SK-N-SH (cell line): Measurements from ENCODE around the gene BRME1. TPM values are rescaled to one million over a fixed set of nuclear protein-coding genes. Genes with fewer than 3 reads are reported as not detected.

ENCODE experiments used
- CTCF ChIA-PET: fragments of 300-600, 350-600 bp; formaldehyde crosslinking; extraction: SDS; loops from one replicate; lab custom pipeline; 2021; lab: Yijun Ruan, JAX
- POLR2A ChIA-PET: fragments of 350-600 bp; sonication (Branson Sonifier 250); formaldehyde crosslinking; extraction: SDS; loops from one replicate; lab custom pipeline; 2020; ENCODE audit warnings: antibody characterized with exemption, inconsistent platforms; lab: Yijun Ruan, JAX
- DNase-seq: peaks from one replicate; pipeline ENCODE4 v3.0.0; 2012
- H2AFZ ChIP-seq: fragments of 200-600 bp; sonication (generic); 2 replicates; pipeline ENCODE4 v1.8.1; 2016; ENCODE audit warnings: antibody characterized with exemption, mild to moderate bottlenecking, low read depth
- H3F3A ChIP-seq: fragments of 200-600 bp; sonication (generic); replicated peaks from 2 replicates; pipeline ENCODE3; 2016; ENCODE audit warnings: antibody characterized with exemption, mild to moderate bottlenecking; ENCODE audit not compliant: insufficient read depth
- H3K27ac ChIP-seq, 2 experiments: fragments of 200-500 bp in 1 of 2; fragments of 200-600 bp in 1 of 2; sonication (Bioruptor generic) in 1 of 2; sonication (generic), shearing (Covaris generic) in 1 of 2; 2 replicates each; pipeline versions ENCODE4 v1.5.1 to v1.6.1; 2014 to 2016; ENCODE audit warnings: low read depth in 2 of 2, inconsistent platforms in 1 of 2, low read length in 1 of 2, mild to moderate bottlenecking in 1 of 2, mixed read lengths in 1 of 2
- H3K27me3 ChIP-seq: fragments of 200-600 bp; sonication (generic), shearing (Covaris generic); 2 replicates; pipeline ENCODE4 v1.6.1; 2016; ENCODE audit warnings: mixed run types; ENCODE audit not compliant: insufficient read depth
- H3K36me3 ChIP-seq, 2 experiments: fragments of 200-500 bp in 1 of 2; fragments of 200-600 bp in 1 of 2; sonication (Bioruptor generic) in 1 of 2; sonication (generic) in 1 of 2; replicated peaks in 1 of 2; 2 replicates each; pipeline versions ENCODE3 to v1.5.1; 2014 to 2016; ENCODE audit warnings: low read length in 1 of 2, mild to moderate bottlenecking in 1 of 2; ENCODE audit not compliant: insufficient read depth in 2 of 2, control insufficient read depth in 1 of 2
- H3K4me1 ChIP-seq, 2 experiments: fragments of 200-500 bp in 1 of 2; fragments of 200-600 bp in 1 of 2; sonication (Bioruptor generic) in 1 of 2; sonication (generic), shearing (Covaris generic) in 1 of 2; 2 replicates each; pipeline versions ENCODE4 v1.5.1 to v1.6.1; 2014 to 2016; ENCODE audit warnings: low read depth in 1 of 2, low read length in 1 of 2, mixed run types in 1 of 2; ENCODE audit not compliant: insufficient read depth in 2 of 2, control insufficient read depth in 1 of 2
- H3K4me2 ChIP-seq: fragments of 200-600 bp; sonication (generic), shearing (Covaris generic); 2 replicates; pipeline ENCODE4 v1.6.1; 2017; ENCODE audit warnings: mixed run types
- H3K4me3 ChIP-seq, 2 experiments: fragments of 200-500 bp in 1 of 2; fragments of 200-600 bp in 1 of 2; sonication (Bioruptor generic) in 1 of 2; sonication (generic), shearing (Covaris generic) in 1 of 2; 2 replicates each; pipeline versions ENCODE4 v1.5.1 to v1.8.1; 2014 to 2016; ENCODE audit warnings: low read depth in 2 of 2, inconsistent platforms in 1 of 2, low read length in 1 of 2, mild to moderate bottlenecking in 1 of 2, mixed read lengths in 1 of 2, moderate library complexity in 1 of 2
- H3K79me2 ChIP-seq: fragments of 200-600 bp; sonication (generic); 2 replicates; pipeline ENCODE4 v1.8.1; 2017; ENCODE audit warnings: mild to moderate bottlenecking; ENCODE audit not compliant: insufficient read depth
- H3K9ac ChIP-seq: fragments of 200-600 bp; sonication (generic); 2 replicates; pipeline ENCODE4 v1.6.1; 2017; ENCODE audit warnings: mixed run types
- H3K9me2 ChIP-seq: fragments of 200-600 bp; sonication (generic); 2 replicates; pipeline ENCODE4 v1.6.1; 2017; ENCODE audit warnings: mixed run types
- H3K9me3 ChIP-seq: fragments of 200-600 bp; sonication (generic); 2 replicates; pipeline ENCODE4 v1.6.1; 2017; ENCODE audit warnings: mixed run types, mild to moderate bottlenecking, moderate library complexity
- H4K20me1 ChIP-seq: fragments of 200-600 bp; sonication (generic); 2 replicates; pipeline ENCODE4 v1.6.1; 2017; ENCODE audit warnings: mild to moderate bottlenecking, mixed run types; ENCODE audit not compliant: insufficient read depth
- CHD2 ChIP-seq: fragments of 150-350 bp; IDR thresholded peaks from 2 replicates; pipeline ENCODE4 v1.6.1; 2018; ENCODE audit warnings: low read length; ENCODE audit not compliant: partially characterized antibody
- CTCF ChIP-seq: fragments of 200-600 bp; sonication (generic); IDR thresholded peaks from 2 replicates; pipeline ENCODE4 v1.6.1; 2017; ENCODE audit warnings: antibody characterized with exemption, mild to moderate bottlenecking, moderate library complexity
- ELF1 ChIP-seq: IDR thresholded peaks from 2 replicates; pipeline ENCODE4 v1.4.0; 2012
- EZH2phosphoT487 ChIP-seq: fragments of 200-600 bp; sonication (generic); IDR thresholded peaks from 2 replicates; pipeline ENCODE4 v1.6.1; 2017; ENCODE audit warnings: low read depth, mixed run types, mild to moderate bottlenecking, antibody characterized with exemption, moderate library complexity, borderline replicate concordance
- FOSL2 ChIP-seq: IDR thresholded peaks from 2 replicates; pipeline ENCODE4 v1.4.0; 2012; ENCODE audit warnings: low read depth, mild to moderate bottlenecking, moderate library complexity, borderline replicate concordance
- NFIC ChIP-seq: IDR thresholded peaks from 2 replicates; pipeline ENCODE4 v1.4.0; 2012; ENCODE audit warnings: borderline replicate concordance
- NRF1 ChIP-seq: IDR thresholded peaks from 2 replicates; pipeline ENCODE4 v1.6.1; 2012; ENCODE audit warnings: low read depth, mild to moderate bottlenecking, low read length
- PBX3 ChIP-seq: IDR thresholded peaks from 2 replicates; pipeline ENCODE4; 2012
- RCOR1 ChIP-seq: fragments of 150-350 bp; IDR thresholded peaks from 2 replicates; pipeline ENCODE4 v1.6.1; 2017; ENCODE audit warnings: antibody characterized with exemption, low read length
- REST ChIP-seq: IDR thresholded peaks from 2 replicates; pipeline ENCODE4 v1.6.1; 2012; ENCODE audit warnings: mild to moderate bottlenecking, low read depth, low read length, moderate library complexity
- RFX5 ChIP-seq: IDR thresholded peaks from 2 replicates; pipeline ENCODE4 v1.6.1; 2012; ENCODE audit warnings: mild to moderate bottlenecking, improper control_type of control experiment, low read length
- USF2 ChIP-seq: fragments of 150-350 bp; IDR thresholded peaks from 2 replicates; pipeline ENCODE4 v1.6.1; 2017; ENCODE audit warnings: antibody characterized with exemption, low read length, low read depth, borderline replicate concordance
- whole genome bisulfite sequencing: methylation state at CpG from one replicate; pipeline ENCODE4 v1.1.6; 2017; ENCODE audit warnings: low lambda C conversion rate; 5-methylcytosine and 5-hydroxymethylcytosine counted together
- polyA plus RNA-seq, 3 experiments: library from polyadenylated mRNA; depleted of rRNA; stranded (reverse); fragments of >200 nt; gene quantifications; 2 replicates each; pipeline ENCODE4 v1.2.3, GENCODE V29; 2012
- TF ChIP-seq, protein P1 (sequence below): IDR thresholded peaks from 2 replicates; pipeline ENCODE4 v1.4.0; 2012; ENCODE audit warnings: low read depth, borderline replicate concordance

The BRME1 gene
- polyA plus RNA-seq, 1 of the 3 experiments (the other 2 are of a cell fraction): 1.5 TPM

- H3K9me3 ChIP-seq: no peaks in the 10 kb centered on the region
- H4K20me1 ChIP-seq: no peaks in the 10 kb centered on the region
- H3K36me3 ChIP-seq: no peaks in the 10 kb centered on the region
- DNase-seq: no peak
- H3K4me2 ChIP-seq: no peak overlapping the region
- peaks cover 14% of the 10 kb centered on the region; the same call in 1 of the 2 replicates for H3K79me2 ChIP-seq
- H3K4me1 ChIP-seq: peaks cover 0 to 19% of the 10 kb centered on the region in 2 experiments; a peak in 1 of 4 replicates
- 90% methylated on average over 4 of the region's 4 CpGs for WGBS
- peaks cover 22% of the 10 kb centered on the region for H3F3A ChIP-seq
- TF ChIP-seq REST: no peak
- TF ChIP-seq FOSL2: no peak
- TF ChIP-seq RCOR1: no peak
- TF ChIP-seq NRF1: no peak
- TF ChIP-seq, protein P1, sequence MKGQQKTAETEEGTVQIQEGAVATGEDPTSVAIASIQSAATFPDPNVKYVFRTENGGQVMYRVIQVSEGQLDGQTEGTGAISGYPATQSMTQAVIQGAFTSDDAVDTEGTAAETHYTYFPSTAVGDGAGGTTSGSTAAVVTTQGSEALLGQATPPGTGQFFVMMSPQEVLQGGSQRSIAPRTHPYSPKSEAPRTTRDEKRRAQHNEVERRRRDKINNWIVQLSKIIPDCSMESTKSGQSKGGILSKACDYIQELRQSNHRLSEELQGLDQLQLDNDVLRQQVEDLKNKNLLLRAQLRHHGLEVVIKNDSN: no peak
- no peak for TF ChIP-seq RFX5
- no peak for TF ChIP-seq USF2
- no peak for TF ChIP-seq NFIC
- TF ChIP-seq CTCF: no peak
- TF ChIP-seq EZH2phosphoT487: no peak
- no peak for TF ChIP-seq PBX3
- no peak for TF ChIP-seq CHD2
- no peak for TF ChIP-seq ELF1
- TF ChIP-seq, all 33 proteins: peak for 0
- ChIA-PET CTCF (interaction anchor here (1.8 kb wide), 1 partner anchor 191 kb away, joined by 4 read pairs; no protein-coding TSS in a partner anchor), POLR2A (no interaction called here)
- H3K9ac ChIP-seq: no peak overlapping the region
- no peaks in the 10 kb centered on the region for H3K27me3 ChIP-seq
- H3K4me3 ChIP-seq: no peak overlapping the region
- H2AFZ ChIP-seq: no peak overlapping the region
- no peak overlapping the region for H3K27ac ChIP-seq
- no peaks in the 10 kb centered on the region for H3K9me2 ChIP-seq
Measured at GRCh38 chr19:13868663-13869062, 37.3 kb downstream of the BRME1 start.
